Liver (tissue), 9 donors: ENCODE data around the gene DHRS9. TPM values are rescaled to one million over a fixed set of nuclear protein-coding genes. Genes with fewer than 3 reads are reported as not detected.

Experiments used
- DNase-seq: peaks from one replicate; pipeline ENCODE4 v3.0.0-alpha.2; 2017; ENCODE audit warnings: low spot score
- H3K27ac ChIP-seq, 2 donors: one replicate each; pipeline ENCODE4 v1.7.0; 2013; ENCODE audit warnings: inconsistent platforms in 2 of 2, low read length in 2 of 2, control low read depth in 1 of 2, low read depth in 1 of 2, mild to moderate bottlenecking in 1 of 2
- H3K27me3 ChIP-seq, 4 donors: one replicate each; pipeline versions ENCODE4 v1.6.1 to v1.7.0; 2013; ENCODE audit warnings: low read length in 3 of 4, inconsistent platforms in 1 of 4, mild to moderate bottlenecking in 1 of 4, moderate library complexity in 1 of 4; ENCODE audit not compliant: control insufficient read depth in 4 of 4, insufficient read depth in 4 of 4
- H3K36me3 ChIP-seq, 4 donors: one replicate each; pipeline versions ENCODE4 v1.6.1 to v1.7.0; 2013; ENCODE audit warnings: low read length in 3 of 4, mild to moderate bottlenecking in 3 of 4, low read depth in 1 of 4, moderate library complexity in 1 of 4; ENCODE audit not compliant: control insufficient read depth in 4 of 4, insufficient read depth in 3 of 4
- H3K4me1 ChIP-seq, 4 donors: one replicate each; pipeline versions ENCODE4 v1.6.1 to v1.7.0; 2013; ENCODE audit warnings: low read length in 3 of 4, mild to moderate bottlenecking in 3 of 4, moderate library complexity in 1 of 4; ENCODE audit not compliant: control insufficient read depth in 4 of 4, insufficient read depth in 4 of 4
- H3K4me3 ChIP-seq, 3 donors: one replicate each; pipeline versions ENCODE4 v1.6.1 to v1.7.0; 2013; ENCODE audit warnings: low read length in 3 of 3, control low read depth in 1 of 3, low read depth in 1 of 3, mild to moderate bottlenecking in 1 of 3
- H3K9ac ChIP-seq, 2 donors: one replicate each; pipeline ENCODE4 v1.7.0; 2013; ENCODE audit warnings: low read length in 2 of 2, mild to moderate bottlenecking in 2 of 2, moderate library complexity in 2 of 2, control low read depth in 1 of 2, low read depth in 1 of 2
- H3K9me3 ChIP-seq, 4 donors: one replicate each; pipeline versions ENCODE4 v1.6.1 to v1.7.0; 2013; ENCODE audit warnings: low read length in 3 of 4; ENCODE audit not compliant: control insufficient read depth in 4 of 4
- ATF3 ChIP-seq: IDR thresholded peaks from 2 replicates; pipeline ENCODE4 v1.6.1; 2016; ENCODE audit warnings: antibody characterized with exemption
- EGR1 ChIP-seq, 2 donors: IDR thresholded peaks; 2 replicates each; pipeline ENCODE4 v1.6.1; 2016 to 2018; ENCODE audit warnings: antibody characterized with exemption in 2 of 2, low read depth in 2 of 2
- FOXA1 ChIP-seq: IDR thresholded peaks from 2 replicates; pipeline ENCODE4 v1.6.1; 2016; ENCODE audit warnings: antibody characterized with exemption
- FOXA2 ChIP-seq: IDR thresholded peaks from 2 replicates; pipeline ENCODE4 v1.6.1; 2016; ENCODE audit warnings: antibody characterized with exemption
- GABPA ChIP-seq, 2 donors: IDR thresholded peaks in 1 of 2; conservative IDR thresholded peaks in 1 of 2; 2 replicates each; pipeline ENCODE4 v1.6.1; 2016; ENCODE audit warnings: antibody characterized with exemption in 2 of 2, mild to moderate bottlenecking in 1 of 2, moderate library complexity in 1 of 2
- HNF4A ChIP-seq, 2 donors: conservative IDR thresholded peaks; 2 replicates each; pipeline ENCODE4 v1.6.1; 2016; ENCODE audit warnings: antibody characterized with exemption in 2 of 2, mild to moderate bottlenecking in 2 of 2
- HNF4G ChIP-seq: IDR thresholded peaks from 2 replicates; pipeline ENCODE4 v1.6.1; 2016; ENCODE audit warnings: antibody characterized with exemption
- JUND ChIP-seq, 2 donors: IDR thresholded peaks; 2 replicates each; pipeline ENCODE4 v1.6.1; 2016; ENCODE audit warnings: antibody characterized with exemption in 2 of 2
- NR2F2 ChIP-seq: IDR thresholded peaks from 2 replicates; pipeline ENCODE4 v1.6.1; 2016; ENCODE audit warnings: antibody characterized with exemption
- RAD21 ChIP-seq, 2 donors: IDR thresholded peaks; 2 replicates each; pipeline ENCODE4 v1.6.1; 2016; ENCODE audit warnings: antibody characterized with exemption in 2 of 2, mild to moderate bottlenecking in 2 of 2
- REST ChIP-seq: IDR thresholded peaks from 2 replicates; pipeline ENCODE4 v1.6.1; 2016; ENCODE audit warnings: antibody characterized with exemption, mild to moderate bottlenecking
- RXRA ChIP-seq, 2 donors: IDR thresholded peaks; 2 replicates each; pipeline ENCODE4 v1.6.1; 2017 to 2018; ENCODE audit warnings: antibody characterized with exemption in 2 of 2, mild to moderate bottlenecking in 1 of 2
- SP1 ChIP-seq: IDR thresholded peaks from 2 replicates; pipeline ENCODE4 v1.6.1; 2018; ENCODE audit warnings: antibody characterized with exemption, mild to moderate bottlenecking
- TAF1 ChIP-seq: conservative IDR thresholded peaks from 2 replicates; pipeline ENCODE4 v1.6.1; 2016; ENCODE audit warnings: antibody characterized with exemption, mild to moderate bottlenecking
- YY1 ChIP-seq: IDR thresholded peaks from 2 replicates; pipeline ENCODE4 v1.6.1; 2016; ENCODE audit warnings: antibody characterized with exemption, mild to moderate bottlenecking
- WGBS: extraction: QIAGEN DNeasy Blood & Tissue Kit; methylation state at CpG from one replicate; pipeline ENCODE4 v1.1.7; 2013; 5-methylcytosine and 5-hydroxymethylcytosine counted together
- polyA plus RNA-seq, 2 donors: library from polyadenylated mRNA; stranded (reverse) in 1 of 2; unstranded in 1 of 2; fragments of 200-250 nt in 1 of 2; fragments of >200 nt in 1 of 2; fragmentation: Nextera tagmentation in 1 of 2; extraction: Ambion mirVana in 1 of 2; gene quantifications; one replicate each; pipeline versions ENCODE4 v1.2.1 to v1.2.3, GENCODE V29; 2013 to 2015
- total RNA-seq, 2 donors: library from RNA; depleted of rRNA; stranded (reverse); fragments of >200 nt; gene quantifications; one replicate each; pipeline ENCODE4 v1.2.3, GENCODE V29; 2014
- TF ChIP-seq, protein P1 (sequence below): fragments of 150-350 bp; IDR thresholded peaks from 2 replicates; pipeline ENCODE4 v1.5.1; 2017; ENCODE audit warnings: improper control_type of control experiment, low read depth, low read length; ENCODE audit not compliant: missing input control
- TF ChIP-seq, protein P2 (sequence below): IDR thresholded peaks from 2 replicates; pipeline ENCODE4 v1.6.1; 2016; ENCODE audit warnings: antibody characterized with exemption
- TF ChIP-seq, protein P3 (sequence below): IDR thresholded peaks from 2 replicates; pipeline ENCODE4 v1.6.1; 2016; ENCODE audit warnings: antibody characterized with exemption
- donor health status: healthy.
- donor health status: healthy.
- donor health status: healthy.
- donor health status: healthy.
- donor health status: healthy.

DHRS9 gene
- total and polyA plus RNA-seq, 4 donors: 0.25 to 0.93 (median 0.63) TPM

- no peaks in the 10 kb centered on the region for H3K9me3 ChIP-seq
- no peak overlapping the region for H3K4me3 ChIP-seq
- TF ChIP-seq, protein P1, sequence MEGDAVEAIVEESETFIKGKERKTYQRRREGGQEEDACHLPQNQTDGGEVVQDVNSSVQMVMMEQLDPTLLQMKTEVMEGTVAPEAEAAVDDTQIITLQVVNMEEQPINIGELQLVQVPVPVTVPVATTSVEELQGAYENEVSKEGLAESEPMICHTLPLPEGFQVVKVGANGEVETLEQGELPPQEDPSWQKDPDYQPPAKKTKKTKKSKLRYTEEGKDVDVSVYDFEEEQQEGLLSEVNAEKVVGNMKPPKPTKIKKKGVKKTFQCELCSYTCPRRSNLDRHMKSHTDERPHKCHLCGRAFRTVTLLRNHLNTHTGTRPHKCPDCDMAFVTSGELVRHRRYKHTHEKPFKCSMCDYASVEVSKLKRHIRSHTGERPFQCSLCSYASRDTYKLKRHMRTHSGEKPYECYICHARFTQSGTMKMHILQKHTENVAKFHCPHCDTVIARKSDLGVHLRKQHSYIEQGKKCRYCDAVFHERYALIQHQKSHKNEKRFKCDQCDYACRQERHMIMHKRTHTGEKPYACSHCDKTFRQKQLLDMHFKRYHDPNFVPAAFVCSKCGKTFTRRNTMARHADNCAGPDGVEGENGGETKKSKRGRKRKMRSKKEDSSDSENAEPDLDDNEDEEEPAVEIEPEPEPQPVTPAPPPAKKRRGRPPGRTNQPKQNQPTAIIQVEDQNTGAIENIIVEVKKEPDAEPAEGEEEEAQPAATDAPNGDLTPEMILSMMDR: no peak
- TF ChIP-seq HNF4A (conservative IDR thresholded peaks at IDR 0.05): no peak
- TF ChIP-seq YY1: no peak
- no peak for TF ChIP-seq JUND (IDR thresholded peaks at IDR 0.05)
- no peak for TF ChIP-seq EGR1 (IDR thresholded peaks at IDR 0.05; ENCODE audit: low read depth in 2 of 2)
- no peak for TF ChIP-seq ATF3
- TF ChIP-seq NR2F2: no peak
- no peak for DNase-seq
- no peak overlapping the region for H3K9ac ChIP-seq
- H3K27me3 ChIP-seq: no peaks in the 10 kb centered on the region
- H3K36me3 ChIP-seq: no peaks in the 10 kb centered on the region
- H3K4me1 ChIP-seq: no peaks in the 10 kb centered on the region
- 87% methylated on average over 5 of the region's 5 CpGs for WGBS
- H3K27ac ChIP-seq: no peak overlapping the region
Observed at GRCh38 chr2:169095621-169096105, 26.3 kb downstream of the DHRS9 start.

GRCh38 chr2:169104848-169105247 lies 35.5 kb downstream of the DHRS9 start:
- no peak for DNase-seq
- no peaks in the 10 kb centered on the region for H3K27me3 ChIP-seq
- no peak overlapping the region for H3K27ac ChIP-seq
- no peaks in the 10 kb centered on the region for H3K9me3 ChIP-seq
- 99% methylated on average over 1 of the region's 1 CpG for WGBS
- no peaks in the 10 kb centered on the region for H3K4me1 ChIP-seq
- no peak overlapping the region for H3K4me3 ChIP-seq
- no peak overlapping the region for H3K9ac ChIP-seq
- H3K36me3 ChIP-seq: no peaks in the 10 kb centered on the region
- TF ChIP-seq FOXA1: no peak
- TF ChIP-seq ATF3: no peak
- TF ChIP-seq EGR1 (IDR thresholded peaks at IDR 0.05; ENCODE audit: low read depth in 2 of 2): no peak
- no peak for TF ChIP-seq FOXA2
- TF ChIP-seq HNF4G: no peak
- no peak for TF ChIP-seq GABPA (IDR thresholded peaks at IDR 0.05 in 1 of 2, conservative IDR thresholded peaks at IDR 0.05 in 1 of 2)
- TF ChIP-seq, protein P2, sequence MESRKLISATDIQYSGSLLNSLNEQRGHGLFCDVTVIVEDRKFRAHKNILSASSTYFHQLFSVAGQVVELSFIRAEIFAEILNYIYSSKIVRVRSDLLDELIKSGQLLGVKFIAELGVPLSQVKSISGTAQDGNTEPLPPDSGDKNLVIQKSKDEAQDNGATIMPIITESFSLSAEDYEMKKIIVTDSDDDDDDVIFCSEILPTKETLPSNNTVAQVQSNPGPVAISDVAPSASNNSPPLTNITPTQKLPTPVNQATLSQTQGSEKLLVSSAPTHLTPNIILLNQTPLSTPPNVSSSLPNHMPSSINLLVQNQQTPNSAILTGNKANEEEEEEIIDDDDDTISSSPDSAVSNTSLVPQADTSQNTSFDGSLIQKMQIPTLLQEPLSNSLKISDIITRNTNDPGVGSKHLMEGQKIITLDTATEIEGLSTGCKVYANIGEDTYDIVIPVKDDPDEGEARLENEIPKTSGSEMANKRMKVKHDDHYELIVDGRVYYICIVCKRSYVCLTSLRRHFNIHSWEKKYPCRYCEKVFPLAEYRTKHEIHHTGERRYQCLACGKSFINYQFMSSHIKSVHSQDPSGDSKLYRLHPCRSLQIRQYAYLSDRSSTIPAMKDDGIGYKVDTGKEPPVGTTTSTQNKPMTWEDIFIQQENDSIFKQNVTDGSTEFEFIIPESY: no peak
- no peak for TF ChIP-seq TAF1
- TF ChIP-seq SP1: no peak
- TF ChIP-seq RAD21 (IDR thresholded peaks at IDR 0.05): no peak
- no peak for TF ChIP-seq NR2F2
- no peak for TF ChIP-seq HNF4A (conservative IDR thresholded peaks at IDR 0.05)
- no peak for TF ChIP-seq RXRA (IDR thresholded peaks at IDR 0.05)
- TF ChIP-seq REST: no peak
- TF ChIP-seq, protein P3, sequence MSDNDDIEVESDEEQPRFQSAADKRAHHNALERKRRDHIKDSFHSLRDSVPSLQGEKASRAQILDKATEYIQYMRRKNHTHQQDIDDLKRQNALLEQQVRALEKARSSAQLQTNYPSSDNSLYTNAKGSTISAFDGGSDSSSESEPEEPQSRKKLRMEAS: no peak
- TF ChIP-seq YY1: no peak
- TF ChIP-seq, protein P1: no peak
- no peak for TF ChIP-seq JUND (IDR thresholded peaks at IDR 0.05)
